HL-60/S4 treated with retinoic acid at 250 ng/mL for 4 days and 3 days (cell line): ENCODE results near the gene RABGAP1.
"Not testable (repeated sequence)": the region's sequence is repeated elsewhere in the genome, so short reads cannot be mapped to it uniquely, and the experiment has no call there.

Source experiments
- in situ Hi-C: fragments of 300-500 bp; cut with MboI; formaldehyde crosslinking; loops from 2 replicates; pipeline ENCODE4 v1.7.0; 2022; ENCODE audit warnings: low sequenced_read_pairs

The RABGAP1 gene

GRCh38 chr9:122940749-122941581, at the start of gene RABGAP1:
Gene RABGAP1 (plus strand): TSS chr9:122941020. CDS start chr9:122957060, 16,040 bp downstream.
- in situ Hi-C loops: no loop called here

DNA sequence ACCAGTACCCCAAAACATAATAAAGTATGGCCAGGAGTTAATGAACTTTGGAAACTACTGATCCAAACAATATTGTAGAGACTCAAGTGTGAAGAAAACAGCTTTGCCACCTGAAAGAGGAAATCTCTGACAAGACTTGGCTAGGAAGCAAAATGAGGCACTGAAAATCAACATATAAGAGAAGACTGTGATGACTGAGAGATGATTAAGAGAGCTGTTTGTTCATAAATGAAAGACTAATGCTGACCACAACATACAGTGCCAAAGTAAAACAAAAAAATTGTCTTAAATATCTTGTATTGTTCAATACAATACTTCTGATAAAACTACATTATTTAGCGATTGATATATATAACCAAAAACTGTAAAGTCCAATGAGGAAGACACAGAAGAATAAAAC, 42.9 kb upstream of the RABGAP1 start:
- in situ Hi-C loops: no loop called here

- in situ Hi-C loops: no loop called here
These were observed 40.0 kb upstream of the RABGAP1 start for GRCh38 chr9:122900791-122901190.

DNA sequence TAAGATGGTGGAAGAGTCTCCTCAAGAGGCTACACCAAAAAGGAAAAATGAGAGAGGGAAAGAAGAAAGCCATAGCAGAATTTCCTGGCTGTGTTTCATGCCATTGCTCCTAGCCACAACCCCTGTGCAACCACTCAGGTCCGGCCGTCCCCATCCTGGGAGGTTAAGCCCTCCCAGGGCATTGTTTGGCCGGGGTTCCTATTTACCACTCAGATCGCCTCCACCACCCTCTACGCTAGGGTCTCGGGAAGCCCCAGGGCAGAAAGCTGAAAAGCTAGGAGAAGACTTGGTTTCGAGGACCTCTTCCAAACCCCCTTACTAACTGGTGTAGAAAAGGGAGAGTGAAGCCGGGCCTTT, 36.4 kb upstream of the RABGAP1 start:
- in situ Hi-C loops: no loop called here

GRCh38 chr9:122904823-122905710, 35.8 kb upstream of the RABGAP1 start, which contains the start of gene RC3H2:
Gene RC3H2 (minus strand): TSS chr9:122905359. CDS start chr9:122897509, 7,850 bp downstream.
- in situ Hi-C loops: no loop called here

GRCh38 chr9:122906122-122906521, 34.7 kb upstream of the RABGAP1 start:
- in situ Hi-C loops: not testable (repeated sequence)

DNA sequence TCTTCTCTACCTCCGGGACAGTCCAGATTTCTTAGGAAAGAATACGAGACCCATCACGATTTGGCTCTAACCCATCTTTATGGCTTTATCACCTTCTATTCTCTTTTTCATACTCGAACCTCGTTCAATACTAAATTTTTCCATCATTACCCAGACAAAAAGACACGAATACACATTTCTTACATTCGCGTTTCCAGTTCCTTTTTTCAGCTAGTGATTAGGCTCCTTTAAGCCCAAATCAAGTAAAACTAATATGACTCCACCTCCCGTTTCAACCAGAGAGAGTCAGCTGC, 28.2 kb upstream of the RABGAP1 start:
- in situ Hi-C loops: no loop called here

- in situ Hi-C loops: no loop called here
These were observed 27.7 kb upstream of the RABGAP1 start, which contains the start of gene ZBTB6 for GRCh38 chr9:122912964-122913673. Gene ZBTB6 (minus strand): TSS chr9:122913323. CDS start chr9:122912072, 1,251 bp downstream.

- in situ Hi-C loops: no loop called here
These were observed 22.5 kb upstream of the RABGAP1 start for GRCh38 chr9:122918310-122918709.

DNA sequence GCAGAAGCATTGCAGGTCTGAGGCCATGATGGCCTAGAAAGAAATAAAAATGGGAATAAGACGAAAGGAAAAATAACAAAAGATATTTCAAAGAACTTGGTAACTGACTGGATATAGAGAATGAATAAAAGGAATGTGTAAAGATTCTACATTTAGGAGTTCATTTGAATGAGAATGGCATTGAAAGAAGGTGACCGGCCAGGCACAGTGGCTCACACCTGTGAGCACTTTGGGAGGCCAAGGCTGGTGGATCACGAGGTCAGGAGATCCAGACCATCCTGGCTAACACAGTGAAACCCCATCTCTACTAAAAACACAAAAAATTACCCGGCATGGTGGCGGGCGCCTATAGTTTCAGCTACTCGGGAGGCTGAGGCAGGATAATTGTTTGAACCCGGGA, 18.1 kb upstream of the RABGAP1 start:
- in situ Hi-C loops: no loop called here

DNA sequence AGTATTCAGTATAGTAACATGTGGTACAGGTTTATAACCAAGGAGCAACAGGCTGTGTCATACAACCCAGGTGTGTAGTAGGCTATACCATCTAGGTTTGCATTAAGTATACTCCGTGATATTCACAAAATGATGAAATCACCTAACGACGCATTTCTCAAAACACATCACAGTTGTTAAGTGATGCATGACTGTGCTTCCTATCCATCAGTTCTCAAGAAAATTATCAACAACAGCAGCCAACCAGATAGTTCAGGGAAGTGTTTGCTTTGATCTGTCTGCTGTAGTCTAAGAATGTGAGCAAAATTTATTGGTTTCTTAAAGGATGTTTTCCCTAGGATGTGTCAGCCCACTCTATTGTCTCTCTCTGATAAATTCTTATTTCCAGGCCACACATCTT, 16.9 kb upstream of the RABGAP1 start:
- in situ Hi-C loops: no loop called here

- in situ Hi-C loops: no loop called here
These were observed 10.9 kb upstream of the RABGAP1 start for GRCh38 chr9:122929796-122930354.

GRCh38 chr9:122930541-122931225, 10.1 kb upstream of the RABGAP1 start:
- in situ Hi-C loops: no loop called here

DNA sequence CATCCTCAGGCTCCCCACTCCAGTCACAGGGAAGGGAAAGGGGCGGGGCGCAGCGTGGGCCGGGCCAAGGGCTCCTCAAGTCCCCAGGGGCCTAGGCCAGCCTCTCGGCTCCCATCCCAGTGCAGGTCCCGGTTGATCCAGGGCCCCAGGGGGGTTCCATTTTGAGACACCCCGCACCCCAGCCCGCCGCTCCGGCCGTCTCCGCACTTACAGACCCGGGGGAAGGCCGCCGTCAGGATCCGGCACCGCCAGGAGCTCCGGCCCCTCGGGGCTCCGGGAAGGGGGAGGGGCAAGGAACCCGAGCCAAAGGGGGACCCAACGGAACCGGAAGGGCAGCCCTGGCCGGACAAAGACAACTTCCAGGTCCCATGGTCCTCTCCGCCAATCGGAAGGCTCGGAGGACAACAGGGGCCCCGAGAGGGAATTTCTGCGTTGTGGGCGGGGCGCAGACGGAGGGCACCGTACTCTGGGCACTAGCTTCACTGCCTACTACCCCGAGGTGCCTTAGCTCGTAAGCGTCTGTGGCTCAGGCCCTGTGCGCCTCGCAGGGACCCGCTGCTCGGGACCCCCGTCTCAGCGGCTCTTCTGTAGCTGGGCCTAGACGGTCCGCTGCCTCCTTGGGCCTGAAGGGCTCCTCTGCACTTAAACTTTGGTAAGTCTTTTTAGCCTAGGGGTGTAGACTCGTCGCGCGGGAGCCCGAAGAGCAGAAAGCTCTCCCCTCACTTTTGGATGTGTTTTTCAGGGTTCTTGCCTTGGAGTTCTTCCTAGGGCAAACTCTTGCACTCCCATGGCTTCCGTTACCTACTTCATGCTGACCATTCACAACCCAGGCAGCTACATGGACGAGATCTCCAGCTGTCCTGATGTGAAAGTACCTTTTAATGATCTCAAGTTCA, 9.3 kb upstream of the RABGAP1 start, which contains the start of gene ZBTB26:
TSS of gene ZBTB26 (minus strand) at position 287 of the 896 bp plus-strand sequence. CDS start 11,578 bp downstream, outside the sequence.
- in situ Hi-C loops: no loop called here

- in situ Hi-C loops: no loop called here
These were observed 4.4 kb upstream of the RABGAP1 start for GRCh38 chr9:122936464-122936863.

- in situ Hi-C loops: no loop called here
These were observed 3.9 kb upstream of the RABGAP1 start for GRCh38 chr9:122936883-122937282.

DNA sequence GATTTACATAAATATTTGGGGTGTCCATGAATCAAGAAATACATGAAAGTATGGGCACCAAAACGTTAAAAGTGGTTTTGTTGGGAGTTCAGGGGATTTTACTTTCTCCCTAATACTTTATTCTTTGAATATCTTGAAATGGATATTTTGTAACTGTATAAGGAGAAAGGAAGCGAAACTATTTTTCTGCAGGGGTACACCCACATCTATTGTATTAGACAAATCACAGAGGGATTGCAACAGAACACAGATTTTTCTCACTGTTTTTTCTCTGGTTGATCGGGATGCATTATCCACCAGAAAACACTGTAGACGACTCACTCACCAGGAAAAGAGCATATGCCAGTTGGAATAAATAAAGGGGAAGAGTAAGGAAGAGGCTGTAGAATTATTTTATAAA, 1.2 kb upstream of the RABGAP1 start:
- in situ Hi-C loops: no loop called here

DNA sequence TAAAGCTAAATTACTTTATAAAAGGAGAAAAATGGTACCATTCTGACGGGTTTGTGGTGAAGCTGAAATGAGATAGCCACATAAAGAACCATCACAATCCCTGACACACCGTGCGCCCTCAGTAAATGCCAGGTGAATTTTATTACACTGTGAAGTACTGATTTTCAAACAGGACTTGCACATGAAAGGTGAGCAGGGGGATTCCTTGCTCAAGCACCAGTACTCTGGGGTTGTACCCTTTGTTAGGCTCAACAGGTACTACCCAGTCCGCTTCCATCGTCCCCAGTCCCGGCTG, 419 bp upstream of the RABGAP1 start:
- in situ Hi-C loops: no loop called here

- in situ Hi-C loops: no loop called here
These were observed 888 bp downstream of the RABGAP1 start for GRCh38 chr9:122941582-122942234.
